ENCODE data around the gene NRG2. TPM values are rescaled to one million over a fixed set of nuclear protein-coding genes. Genes with fewer than 3 reads are reported as not detected.

Gene NRG2
- total RNA-seq, 4 donors from 2014 or later = 4.1 to 13.2 (median 7.0) TPM

- no peak for TF ChIP-seq CTCF (IDR thresholded peaks at IDR 0.05; ENCODE audit: low read depth)
Observed at GRCh38 chr5:139836469-139837208, 206.5 kb downstream of the NRG2 start.

- TF ChIP-seq CTCF (IDR thresholded peaks at IDR 0.05; ENCODE audit: low read depth) = no peak
Observed at GRCh38 chr5:139835656-139836055, 207.4 kb downstream of the NRG2 start.

GRCh38 chr5:139833525-139833924 lies 209.6 kb downstream of the NRG2 start:
- no peak for TF ChIP-seq CTCF (IDR thresholded peaks at IDR 0.05; ENCODE audit: low read depth)

- TF ChIP-seq CTCF (IDR thresholded peaks at IDR 0.05; ENCODE audit: low read depth) = no peak
Observed at GRCh38 chr5:139831624-139832023, 211.5 kb downstream of the NRG2 start.

GRCh38 chr5:139829471-139829870 lies 213.6 kb downstream of the NRG2 start:
- TF ChIP-seq CTCF (IDR thresholded peaks at IDR 0.05; ENCODE audit: low read depth) = no peak

GRCh38 chr5:139828207-139828895 lies 214.7 kb downstream of the NRG2 start:
- no peak for TF ChIP-seq CTCF (IDR thresholded peaks at IDR 0.05; ENCODE audit: low read depth)

GRCh38 chr5:139825690-139826089 lies 217.4 kb downstream of the NRG2 start:
- no peak for TF ChIP-seq CTCF (IDR thresholded peaks at IDR 0.05; ENCODE audit: low read depth)
